Osteoblast (primary cell): ENCODE data around the gene CYP46A1. TPM values are rescaled to one million over a fixed set of nuclear protein-coding genes. Genes with fewer than 3 reads are reported as not detected.

Source experiments
- DNase-seq: peaks from one replicate; pipeline ENCODE4 v3.0.0; 2011; ENCODE audit warnings: low spot score, mixed read lengths; ENCODE audit not compliant: insufficient read length; ENCODE audit errors: missing footprints
- H2AFZ ChIP-seq: 2 replicates; pipeline ENCODE4 v1.6.0; 2011; ENCODE audit warnings: mild to moderate bottlenecking, low read length
- H3K27ac ChIP-seq: 2 replicates; pipeline ENCODE4 v1.5.1; 2011; ENCODE audit warnings: mild to moderate bottlenecking, low read depth, low read length, moderate library complexity
- H3K27me3 ChIP-seq: 2 replicates; pipeline ENCODE4 v1.6.0; 2012; ENCODE audit warnings: mild to moderate bottlenecking, control low read depth, inconsistent platforms, low read length, moderate library complexity; ENCODE audit not compliant: insufficient read depth
- H3K36me3 ChIP-seq: 2 replicates; pipeline ENCODE4 v1.5.1; 2011; ENCODE audit warnings: mild to moderate bottlenecking, low read length, control low read depth, moderate library complexity; ENCODE audit not compliant: insufficient read depth
- H3K4me1 ChIP-seq: 2 replicates; pipeline ENCODE4 v1.5.1; 2011; ENCODE audit warnings: mild to moderate bottlenecking, low read length, control low read depth, moderate library complexity; ENCODE audit not compliant: insufficient read depth
- H3K4me2 ChIP-seq: 2 replicates; pipeline ENCODE4 v1.6.0; 2011; ENCODE audit warnings: mild to moderate bottlenecking, low read length; ENCODE audit not compliant: insufficient read depth
- H3K4me3 ChIP-seq: fragments of 200-600 bp; sonication (generic); 3 replicates; pipeline ENCODE4 v1.5.1; 2012; ENCODE audit warnings: mild to moderate bottlenecking, low read length, inconsistent platforms; ENCODE audit not compliant: insufficient read depth
- H3K79me2 ChIP-seq: 2 replicates; pipeline ENCODE4 v1.6.0; 2012; ENCODE audit warnings: mild to moderate bottlenecking, low read length, control low read depth, inconsistent platforms; ENCODE audit not compliant: insufficient read depth
- H3K9me3 ChIP-seq: 2 replicates; pipeline ENCODE4 v1.5.1; 2011; ENCODE audit warnings: low read depth, low read length, control low read depth
- H4K20me1 ChIP-seq: 2 replicates; pipeline ENCODE4 v1.6.0; 2012; ENCODE audit warnings: mild to moderate bottlenecking, low read length, control low read depth; ENCODE audit not compliant: insufficient read depth
- total RNA-seq: library from RNA; depleted of rRNA; stranded (reverse); fragments of >200 nt; gene quantifications from 2 replicates; pipeline ENCODE4 v1.2.3, GENCODE V29; 2012
- TF ChIP-seq, protein P1 (sequence below): IDR thresholded peaks from 2 replicates; pipeline ENCODE4 v1.5.1; 2011; ENCODE audit warnings: mild to moderate bottlenecking, low read depth, low read length, moderate library complexity; ENCODE audit errors: extremely low read depth

CYP46A1 gene
- total RNA-seq, 1 donor, result 0.36 TPM

DNA sequence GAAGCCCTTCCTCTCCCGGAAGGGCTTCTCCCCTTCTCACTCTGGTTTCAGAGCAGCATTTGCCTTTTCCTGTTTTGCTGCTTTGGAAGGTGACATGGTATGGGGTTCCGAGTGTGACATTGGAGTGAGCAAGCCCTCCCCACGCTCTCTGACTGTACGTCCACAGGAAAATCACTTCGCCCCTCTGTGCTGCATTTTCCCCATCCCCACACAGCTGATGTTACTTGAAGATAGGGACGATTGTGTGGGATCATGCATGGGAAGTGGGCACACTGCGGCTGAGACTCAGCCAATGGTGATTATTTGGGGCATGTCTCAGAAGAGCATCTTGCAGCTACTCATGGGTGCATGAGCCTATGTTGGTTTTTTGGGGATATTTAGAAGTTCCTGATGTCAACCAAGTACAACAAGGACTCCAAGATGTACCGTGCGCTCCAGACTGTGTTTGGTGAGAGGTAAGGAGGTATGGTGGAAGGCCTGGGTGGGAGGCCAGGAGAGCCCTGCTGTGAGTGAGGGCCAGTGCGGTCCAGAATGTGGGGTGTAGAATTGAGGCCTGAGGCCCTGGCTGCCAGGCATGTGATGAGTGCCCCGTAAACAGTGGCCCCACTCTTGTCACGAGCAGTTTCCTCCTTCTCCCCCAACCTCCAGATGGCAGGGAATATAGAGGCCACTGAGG, 15.1 kb downstream of the CYP46A1 start:
- TF ChIP-seq, protein P1, sequence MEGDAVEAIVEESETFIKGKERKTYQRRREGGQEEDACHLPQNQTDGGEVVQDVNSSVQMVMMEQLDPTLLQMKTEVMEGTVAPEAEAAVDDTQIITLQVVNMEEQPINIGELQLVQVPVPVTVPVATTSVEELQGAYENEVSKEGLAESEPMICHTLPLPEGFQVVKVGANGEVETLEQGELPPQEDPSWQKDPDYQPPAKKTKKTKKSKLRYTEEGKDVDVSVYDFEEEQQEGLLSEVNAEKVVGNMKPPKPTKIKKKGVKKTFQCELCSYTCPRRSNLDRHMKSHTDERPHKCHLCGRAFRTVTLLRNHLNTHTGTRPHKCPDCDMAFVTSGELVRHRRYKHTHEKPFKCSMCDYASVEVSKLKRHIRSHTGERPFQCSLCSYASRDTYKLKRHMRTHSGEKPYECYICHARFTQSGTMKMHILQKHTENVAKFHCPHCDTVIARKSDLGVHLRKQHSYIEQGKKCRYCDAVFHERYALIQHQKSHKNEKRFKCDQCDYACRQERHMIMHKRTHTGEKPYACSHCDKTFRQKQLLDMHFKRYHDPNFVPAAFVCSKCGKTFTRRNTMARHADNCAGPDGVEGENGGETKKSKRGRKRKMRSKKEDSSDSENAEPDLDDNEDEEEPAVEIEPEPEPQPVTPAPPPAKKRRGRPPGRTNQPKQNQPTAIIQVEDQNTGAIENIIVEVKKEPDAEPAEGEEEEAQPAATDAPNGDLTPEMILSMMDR, result no peak
- H3K79me2 ChIP-seq, result no peaks in the 10 kb centered on the region
- H3K27me3 ChIP-seq, result peaks cover 4% of the 10 kb centered on the region
- peaks cover 8% of the 10 kb centered on the region for H3K9me3 ChIP-seq
- H3K4me1 ChIP-seq, result no peaks in the 10 kb centered on the region
- no peak overlapping the region for H3K4me3 ChIP-seq
- H4K20me1 ChIP-seq, result no peaks in the 10 kb centered on the region
- H3K27ac ChIP-seq, result no peak overlapping the region
- no peak overlapping the region for H2AFZ ChIP-seq
- no peak for DNase-seq
- H3K36me3 ChIP-seq, result no peaks in the 10 kb centered on the region
- no peak overlapping the region for H3K4me2 ChIP-seq

- TF ChIP-seq, protein P1, result no peak
- peaks cover 4% of the 10 kb centered on the region for H3K27me3 ChIP-seq
Measured at GRCh38 chr14:99699861-99700260, 15.8 kb downstream of the CYP46A1 start.

DNA sequence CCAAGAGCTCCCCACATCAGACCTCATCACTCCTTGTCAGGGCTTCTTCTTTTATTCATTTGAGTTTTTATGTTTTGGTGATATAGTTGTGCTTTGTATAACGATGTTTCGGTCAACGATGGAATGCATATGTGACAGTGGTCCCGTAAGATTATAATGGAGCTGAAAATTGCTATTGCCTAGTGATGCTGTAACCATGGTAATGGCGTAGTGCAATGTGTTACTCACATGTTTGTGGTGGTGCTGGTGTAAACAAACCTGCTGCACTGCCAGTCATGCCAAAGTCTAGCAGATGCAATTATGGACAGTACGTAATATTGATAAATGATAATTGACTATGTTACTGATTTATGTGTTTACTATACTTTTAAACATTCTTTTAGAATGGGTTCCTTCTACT, 16.3 kb downstream of the CYP46A1 start:
- no peak for DNase-seq
- H3K79me2 ChIP-seq, result no peaks in the 10 kb centered on the region
- peaks cover 4% of the 10 kb centered on the region for H3K27me3 ChIP-seq
- no peak overlapping the region for H2AFZ ChIP-seq
- H3K27ac ChIP-seq, result no peak overlapping the region
- no peak overlapping the region for H3K4me3 ChIP-seq
- TF ChIP-seq, protein P1, result no peak
- H3K4me2 ChIP-seq, result no peak overlapping the region
- no peaks in the 10 kb centered on the region for H4K20me1 ChIP-seq
- H3K4me1 ChIP-seq, result no peaks in the 10 kb centered on the region
- no peaks in the 10 kb centered on the region for H3K36me3 ChIP-seq
- H3K9me3 ChIP-seq, result peaks cover 8% of the 10 kb centered on the region

More at GRCh38 chr14:99699861-99700260, 15.8 kb downstream of the CYP46A1 start:
- DNase-seq, result no peak
- no peaks in the 10 kb centered on the region for H3K4me1 ChIP-seq
- H3K27ac ChIP-seq, result no peak overlapping the region
- no peak overlapping the region for H2AFZ ChIP-seq
- no peaks in the 10 kb centered on the region for H3K36me3 ChIP-seq
- peaks cover 8% of the 10 kb centered on the region for H3K9me3 ChIP-seq
- H3K4me3 ChIP-seq, result no peak overlapping the region
- H4K20me1 ChIP-seq, result no peaks in the 10 kb centered on the region
- no peaks in the 10 kb centered on the region for H3K79me2 ChIP-seq
- H3K4me2 ChIP-seq, result no peak overlapping the region

GRCh38 chr14:99701260-99701659, 17.2 kb downstream of the CYP46A1 start:
- TF ChIP-seq, protein P1, result no peak
- no peak overlapping the region for H3K4me2 ChIP-seq
- no peak overlapping the region for H3K4me3 ChIP-seq
- no peak overlapping the region for H3K27ac ChIP-seq
- no peaks in the 10 kb centered on the region for H3K36me3 ChIP-seq
- H3K9me3 ChIP-seq, result peaks cover 8% of the 10 kb centered on the region
- H3K4me1 ChIP-seq, result no peaks in the 10 kb centered on the region
- H3K79me2 ChIP-seq, result no peaks in the 10 kb centered on the region
- H2AFZ ChIP-seq, result no peak overlapping the region
- H4K20me1 ChIP-seq, result no peaks in the 10 kb centered on the region
- DNase-seq, result no peak
- H3K27me3 ChIP-seq, result peaks cover 4% of the 10 kb centered on the region
